ENCODE data around the gene MYO3B. TPM values are rescaled to one million over a fixed set of nuclear protein-coding genes. Genes with fewer than 3 reads are reported as not detected.
"Not testable (repeated sequence)": the region's sequence is repeated elsewhere in the genome, so short reads cannot be mapped to it uniquely, and the experiment has no call there.

The MYO3B gene
- total RNA-seq, 1 experiment from 2014 or later = 0.63 TPM

GRCh38 chr2:170433448-170433847 lies 255.5 kb downstream of the MYO3B start:
- no peak overlapping the region for H2BK20ac ChIP-seq (ENCODE audit: low read depth, low read length, poor library complexity, severe bottlenecking)
- H2BK12ac ChIP-seq (ENCODE audit: insufficient read length, low read depth, low read length) = no peak overlapping the region
- Mint-ChIP-seq H3K4me3 (no peak overlapping the region), H3K4me1 (peaks cover 31 to 34% of the 10 kb centered on the region in 2 experiments), H3K27ac (no peak overlapping the region), H3K9me3 (no peaks in the 10 kb centered on the region; a peak in 1 of 5 replicates), H3K36me3 (ENCODE audit: insufficient read depth in 1 of 3, low read depth in 3 of 3) (no peaks in the 10 kb centered on the region), H3K27me3 (ENCODE audit: low read depth) (peaks cover 44% of the 10 kb centered on the region)
- no peaks in the 10 kb centered on the region for H4K20me1 ChIP-seq (ENCODE audit: control insufficient read depth, insufficient read depth, insufficient read length)
- no peaks in the 10 kb centered on the region for H3K79me2 ChIP-seq (ENCODE audit: insufficient read depth, low read length)
- no peaks in the 10 kb centered on the region for H3K23me2 ChIP-seq (ENCODE audit: insufficient read length, low read depth, low read length, poor library complexity, severe bottlenecking)
- no peak overlapping the region for H3K4ac ChIP-seq (ENCODE audit: low read depth, low read length)
- H3K56ac ChIP-seq (ENCODE audit: insufficient read length, low read depth, low read length) = no peak overlapping the region
- no peak overlapping the region for H2AFZ ChIP-seq (ENCODE audit: low read length)
- H2AK5ac ChIP-seq (ENCODE audit: insufficient read length, low read length) = no peak overlapping the region
- no peak overlapping the region for H3K23ac ChIP-seq (ENCODE audit: insufficient read length, low read depth, low read length)
- H2BK15ac ChIP-seq (ENCODE audit: low read depth, low read length) = no peak overlapping the region
- H3K79me1 ChIP-seq (ENCODE audit: insufficient read depth, low read depth, low read length, poor library complexity, severe bottlenecking) = no peaks in the 10 kb centered on the region
- H3K4me1 ChIP-seq (ENCODE audit: insufficient read depth, low read length) = peaks cover 13% of the 10 kb centered on the region; the same call in 1 of the 2 replicates
- no peak overlapping the region for H4K8ac ChIP-seq (replicated peaks; ENCODE audit: insufficient read length, low read depth, low read length)
- H3K14ac ChIP-seq (ENCODE audit: insufficient read depth, low read length) = no peak overlapping the region
- no peak overlapping the region for H2BK5ac ChIP-seq (ENCODE audit: insufficient read length, low read length)
- no peaks in the 10 kb centered on the region for H3K9me3 ChIP-seq (ENCODE audit: control insufficient read depth, low read depth, low read length)
- H4K91ac ChIP-seq (ENCODE audit: insufficient read length, low read depth, low read length) = no peak overlapping the region
- TF ChIP-seq CTCF (conservative IDR thresholded peaks at IDR 0.05) = no peak
- no peaks in the 10 kb centered on the region; the same call in 1 of the 2 replicates for H3K27me3 ChIP-seq (ENCODE audit: insufficient read depth, low read length)
- no peak overlapping the region for H3K4me2 ChIP-seq (ENCODE audit: insufficient read depth, insufficient read length, low read length)
- H3K9ac ChIP-seq (ENCODE audit: extremely low read depth, insufficient read length, low read length) = no peak overlapping the region
- H4K5ac ChIP-seq (ENCODE audit: insufficient read length, low read depth, low read length) = no peak overlapping the region
- no CpG with 5 or more reads among the region's 2 CpGs for WGBS (ENCODE audit: extremely low coverage, insufficient read length, low lambda C conversion rate)
- DNase-seq = no peak
- no peak overlapping the region for H3K18ac ChIP-seq (ENCODE audit: insufficient read length, low read depth, low read length)
- no peak overlapping the region for H3T11ph ChIP-seq (ENCODE audit: low read length)
- no peak overlapping the region for H2BK120ac ChIP-seq (ENCODE audit: low read depth, low read length, poor library complexity, severe bottlenecking)
- H3K27ac ChIP-seq (ENCODE audit: insufficient read length, low read depth, low read length) = no peak overlapping the region

GRCh38 chr2:170434396-170434795 lies 256.4 kb downstream of the MYO3B start:
- Mint-ChIP-seq H3K4me1 (peaks cover 31 to 34% of the 10 kb centered on the region in 2 experiments), H3K27me3 (ENCODE audit: low read depth) (peaks cover 48% of the 10 kb centered on the region)
- not testable (repeated sequence) for H3K23ac ChIP-seq (ENCODE audit: insufficient read length, low read depth, low read length); DNase-seq; H3K4me3 Mint-ChIP-seq; H2BK12ac ChIP-seq (ENCODE audit: insufficient read length, low read depth, low read length); H3K9ac ChIP-seq (ENCODE audit: extremely low read depth, insufficient read length, low read length); H3K36me3 Mint-ChIP-seq (ENCODE audit: insufficient read depth in 1 of 3, low read depth in 3 of 3); H3K23me2 ChIP-seq (ENCODE audit: insufficient read length, low read depth, low read length, poor library complexity, severe bottlenecking); H4K8ac ChIP-seq (replicated peaks; ENCODE audit: insufficient read length, low read depth, low read length); H3K79me1 ChIP-seq (ENCODE audit: insufficient read depth, low read depth, low read length, poor library complexity, severe bottlenecking); H2BK5ac ChIP-seq (ENCODE audit: insufficient read length, low read length); H3K9me3 Mint-ChIP-seq; H3K27me3 ChIP-seq (ENCODE audit: insufficient read depth, low read length); H4K5ac ChIP-seq (ENCODE audit: insufficient read length, low read depth, low read length); H2BK15ac ChIP-seq (ENCODE audit: low read depth, low read length); H2AK5ac ChIP-seq (ENCODE audit: insufficient read length, low read length); H3K18ac ChIP-seq (ENCODE audit: insufficient read length, low read depth, low read length); H4K20me1 ChIP-seq (ENCODE audit: control insufficient read depth, insufficient read depth, insufficient read length); H2BK20ac ChIP-seq (ENCODE audit: low read depth, low read length, poor library complexity, severe bottlenecking); H3K14ac ChIP-seq (ENCODE audit: insufficient read depth, low read length); H3T11ph ChIP-seq (ENCODE audit: low read length); H3K79me2 ChIP-seq (ENCODE audit: insufficient read depth, low read length); H3K56ac ChIP-seq (ENCODE audit: insufficient read length, low read depth, low read length); H3K27ac Mint-ChIP-seq; H3K9me3 ChIP-seq (ENCODE audit: control insufficient read depth, low read depth, low read length); H3K4ac ChIP-seq (ENCODE audit: low read depth, low read length); H2BK120ac ChIP-seq (ENCODE audit: low read depth, low read length, poor library complexity, severe bottlenecking); H4K91ac ChIP-seq (ENCODE audit: insufficient read length, low read depth, low read length); H3K27ac ChIP-seq (ENCODE audit: insufficient read length, low read depth, low read length); H3K4me2 ChIP-seq (ENCODE audit: insufficient read depth, insufficient read length, low read length); H2AFZ ChIP-seq (ENCODE audit: low read length)
- H3K4me1 ChIP-seq (ENCODE audit: insufficient read depth, low read length) = peaks cover 13% of the 10 kb centered on the region; the same call in 1 of the 2 replicates
- WGBS (ENCODE audit: extremely low coverage, insufficient read length, low lambda C conversion rate) = no CpG with 5 or more reads among the region's 5 CpGs

Measured in H9 (cell line).